Thymus (tissue), 11 donors: ENCODE data around the gene SCLY. TPM values are rescaled to one million over a fixed set of nuclear protein-coding genes. Genes with fewer than 3 reads are reported as not detected.
A peak's percentile ranks its signal among the peaks of the same experiment; 100 is the strongest.
"Not testable (repeated sequence)": the region's sequence is repeated elsewhere in the genome, so short reads cannot be mapped to it uniquely, and the experiment has no call there.

Source experiments
- DNase-seq, 9 donors: peaks; one replicate each; pipeline ENCODE4 v3.0.0-alpha.2; 2013; ENCODE audit warnings: low spot score in 9 of 9, low read depth in 6 of 9, missing footprints in 1 of 9
- H3K27ac ChIP-seq, 2 donors: one replicate each; pipeline ENCODE4 v1.5.1; 2013; ENCODE audit warnings: control low read depth in 1 of 2, low read depth in 1 of 2, low read length in 1 of 2, mild to moderate bottlenecking in 1 of 2, moderate library complexity in 1 of 2
- H3K27me3 ChIP-seq, 2 donors: one replicate each; pipeline ENCODE4 v1.5.1; 2013; ENCODE audit warnings: low read length in 1 of 2; ENCODE audit not compliant: control insufficient read depth in 2 of 2, insufficient read depth in 1 of 2
- H3K36me3 ChIP-seq, 2 donors: one replicate each; pipeline ENCODE4 v1.5.1; 2013; ENCODE audit warnings: low read length in 1 of 2, mild to moderate bottlenecking in 1 of 2, moderate library complexity in 1 of 2; ENCODE audit not compliant: control insufficient read depth in 2 of 2, insufficient read depth in 2 of 2
- H3K4me1 ChIP-seq, 2 donors: one replicate each; pipeline ENCODE4 v1.5.1; 2013; ENCODE audit warnings: low read length in 2 of 2; ENCODE audit not compliant: control insufficient read depth in 2 of 2, insufficient read depth in 2 of 2
- H3K4me3 ChIP-seq, 2 donors: one replicate each; pipeline ENCODE4 v1.5.1; 2013; ENCODE audit warnings: low read length in 2 of 2, control low read depth in 1 of 2, mild to moderate bottlenecking in 1 of 2
- H3K9me3 ChIP-seq, 2 donors: one replicate each; pipeline ENCODE4 v1.5.1; 2013; ENCODE audit warnings: low read length in 1 of 2, mild to moderate bottlenecking in 1 of 2; ENCODE audit not compliant: control insufficient read depth in 2 of 2, insufficient read depth in 1 of 2
- WGBS: extraction: QIAGEN DNeasy Blood & Tissue Kit; methylation state at CpG from one replicate; pipeline ENCODE4 v1.1.7; 2013; 5-methylcytosine and 5-hydroxymethylcytosine counted together
- polyA plus RNA-seq: library from polyadenylated mRNA; stranded (reverse); fragments of 200-250 nt; gene quantifications from one replicate; pipeline ENCODE4 v1.2.3, GENCODE V29; 2013
- total RNA-seq: library from RNA; stranded (reverse); fragments of 120-200 nt; gene quantifications from one replicate; pipeline ENCODE4 v1.2.4, GENCODE V29; 2013
- donor health status: healthy.

SCLY gene
- total and polyA plus RNA-seq, 2 donors = 10.4 to 17.4 TPM

DNA sequence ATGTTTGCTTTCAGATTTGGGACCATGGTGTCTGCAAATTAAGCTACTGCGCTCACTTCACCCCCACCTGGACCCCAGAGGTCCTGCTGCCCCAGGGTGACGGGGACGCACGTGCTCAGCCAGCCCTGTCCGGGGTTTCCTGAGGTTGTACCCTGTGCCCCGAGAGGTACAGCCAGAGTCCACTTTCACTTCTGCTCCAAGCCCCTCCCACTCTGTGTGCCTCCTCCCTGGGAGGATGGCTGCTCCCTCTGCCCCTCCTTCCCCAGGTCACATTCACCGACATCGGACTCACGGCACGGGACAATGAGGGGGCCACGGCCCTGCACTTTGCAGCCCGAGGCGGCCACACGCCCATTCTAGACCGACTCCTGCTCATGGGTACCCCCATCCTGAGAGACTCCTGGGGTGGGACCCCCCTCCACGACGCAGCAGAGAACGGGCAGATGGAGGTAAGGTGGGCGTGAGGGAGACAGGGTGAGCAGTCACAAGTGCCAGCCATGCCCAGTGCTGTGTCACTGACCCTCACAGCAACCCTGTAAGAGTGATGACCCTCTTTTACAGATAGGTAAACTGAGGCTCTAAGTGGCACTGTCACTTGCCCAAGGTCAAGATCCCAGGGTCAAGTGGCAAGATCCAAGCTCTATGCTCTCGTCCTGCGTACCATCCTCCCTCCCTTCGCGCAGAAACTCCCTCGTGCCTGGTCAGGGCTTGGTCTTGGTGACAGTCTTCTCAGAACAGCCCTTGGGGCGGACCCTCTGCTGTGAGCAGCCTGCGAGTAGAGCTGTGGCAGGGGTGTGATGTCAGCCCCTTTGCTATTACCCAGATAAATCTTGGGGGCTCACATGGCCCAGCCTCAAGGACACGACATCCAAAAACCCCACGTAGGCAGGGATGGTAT lies 47.0 kb downstream of the SCLY start:
- no peak for DNase-seq
- Histone ChIP-seq H3K27ac (no peak overlapping the region), H3K4me1 (peaks cover 8 to 50% of the 10 kb centered on the region in 2 donors), H3K4me3 (no peak overlapping the region), H3K9me3 (peaks cover 0 to 8% of the 10 kb centered on the region in 2 donors), H3K27me3 (no peaks in the 10 kb centered on the region), H3K36me3 (no peaks in the 10 kb centered on the region)
- WGBS = 91% methylated on average over 28 of the region's 28 CpGs

DNA sequence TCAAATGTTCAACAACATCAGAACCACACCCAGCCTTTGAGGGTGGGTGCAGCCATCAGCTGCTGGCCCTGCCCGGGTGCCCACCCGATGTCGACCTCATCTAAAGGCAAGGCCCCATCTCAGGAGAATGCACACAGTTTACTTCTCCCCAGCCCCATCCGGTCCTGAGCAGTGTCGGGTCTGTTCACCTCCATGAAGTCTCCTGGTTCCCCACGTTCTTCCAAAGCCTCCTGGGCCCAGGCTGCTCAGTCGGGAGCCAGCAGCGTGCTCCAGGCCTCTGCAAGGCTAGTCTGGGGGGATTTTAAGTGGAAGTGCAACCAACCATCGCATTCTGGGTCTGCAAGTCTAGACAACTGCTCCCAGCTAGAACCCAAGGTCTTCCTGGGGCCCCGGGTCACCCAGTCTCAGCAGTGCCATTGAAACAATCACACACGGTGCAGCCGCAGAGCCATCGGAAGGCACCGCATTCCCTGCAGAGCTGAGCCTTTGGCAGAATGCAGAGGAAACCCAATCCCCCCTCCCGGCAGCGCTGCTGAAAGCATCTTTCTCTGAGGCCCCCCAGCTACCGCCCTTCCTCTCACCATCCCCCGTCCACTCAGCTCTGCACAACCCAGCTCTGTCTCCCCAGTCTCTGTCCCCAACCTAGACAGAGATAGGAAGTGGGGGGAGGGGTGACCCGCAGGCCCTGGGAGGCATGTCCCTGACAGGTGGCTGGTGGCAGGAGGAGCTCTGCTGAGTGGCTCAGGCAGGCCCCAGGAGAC lies 47.8 kb downstream of the SCLY start:
- 52% methylated on average over 19 of the region's 19 CpGs for WGBS
- Histone ChIP-seq H3K9me3 (peaks cover 0 to 8% of the 10 kb centered on the region in 2 donors), H3K27me3 (no peaks in the 10 kb centered on the region), H3K36me3 (no peaks in the 10 kb centered on the region), H3K4me3 (peak overlapping the region in 1 of 2 donors; percentile 1), H3K4me1 (peaks cover 8 to 50% of the 10 kb centered on the region in 2 donors), H3K27ac (peak overlapping the region in 1 of 2 donors; percentile 70)
- DNase-seq = peak; percentile 48 to 88 (median 77)

DNA sequence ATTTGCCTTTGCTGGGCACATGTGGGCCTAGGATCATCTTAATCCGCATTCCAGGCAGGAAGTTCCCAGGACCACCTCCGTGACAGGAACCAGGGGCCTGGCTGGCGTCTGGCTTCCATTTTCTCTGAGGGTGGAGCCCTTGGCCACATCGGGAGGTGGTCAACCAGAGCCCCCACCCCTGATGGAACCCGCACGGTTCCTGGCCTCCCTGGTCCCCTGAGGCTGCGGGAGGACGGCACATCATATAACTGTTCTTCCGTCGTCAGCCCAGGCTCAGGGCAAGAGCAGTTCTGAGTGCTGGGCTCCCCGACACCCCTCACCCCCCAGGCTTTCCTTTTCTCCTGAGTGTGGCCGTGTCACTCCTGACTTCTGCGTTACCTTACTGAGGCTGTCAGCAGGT lies 52.8 kb downstream of the SCLY start:
- Histone ChIP-seq H3K27ac (no peak overlapping the region), H3K4me3 (no peak overlapping the region)
- WGBS = 96% methylated on average over 13 of the region's 13 CpGs

DNA sequence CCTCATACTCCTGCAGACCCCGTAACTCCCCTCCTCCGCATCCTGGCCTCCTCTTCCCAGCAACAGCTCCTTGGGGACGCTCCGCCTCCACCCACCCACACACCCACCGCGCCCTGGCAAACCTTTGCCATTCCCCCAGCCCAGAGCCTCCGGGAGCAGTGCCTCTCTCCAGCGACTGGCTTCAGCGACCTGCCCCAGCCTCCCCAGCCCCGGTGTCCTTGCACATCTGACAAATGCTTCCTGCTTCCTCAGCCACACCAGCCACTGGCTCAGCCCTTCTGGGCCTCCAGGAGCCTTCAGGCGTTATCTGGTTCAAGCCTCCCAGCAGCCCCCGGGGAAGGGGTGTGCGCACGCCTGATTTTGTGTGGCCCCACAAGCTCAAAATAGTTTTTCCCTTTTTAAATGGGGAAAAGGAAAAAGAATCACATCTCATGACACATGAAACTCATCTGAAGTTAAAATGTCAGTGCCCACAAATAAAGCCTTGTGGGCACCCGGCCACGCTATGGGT lies 53.6 kb downstream of the SCLY start:
- H3K27ac ChIP-seq = no peak overlapping the region
- peaks cover 0 to 4% of the 10 kb centered on the region in 2 donors for H3K9me3 ChIP-seq
- peaks cover 0 to 2% of the 10 kb centered on the region in 2 donors for H3K4me1 ChIP-seq
- WGBS = 84% methylated on average over 16 of the region's 16 CpGs
- H3K4me3 ChIP-seq = no peak overlapping the region
- no peaks in the 10 kb centered on the region for H3K36me3 ChIP-seq
- no peak for DNase-seq
- H3K27me3 ChIP-seq = peaks cover 0 to 4% of the 10 kb centered on the region in 2 donors

More for the DNA sequence above, 52.8 kb downstream of the SCLY start:
- Histone ChIP-seq H3K27me3 (peaks cover 0 to 4% of the 10 kb centered on the region in 2 donors), H3K36me3 (no peaks in the 10 kb centered on the region), H3K4me1 (peaks cover 6 to 9% of the 10 kb centered on the region in 2 donors), H3K9me3 (peaks cover 0 to 4% of the 10 kb centered on the region in 2 donors)
- DNase-seq = no peak

DNA sequence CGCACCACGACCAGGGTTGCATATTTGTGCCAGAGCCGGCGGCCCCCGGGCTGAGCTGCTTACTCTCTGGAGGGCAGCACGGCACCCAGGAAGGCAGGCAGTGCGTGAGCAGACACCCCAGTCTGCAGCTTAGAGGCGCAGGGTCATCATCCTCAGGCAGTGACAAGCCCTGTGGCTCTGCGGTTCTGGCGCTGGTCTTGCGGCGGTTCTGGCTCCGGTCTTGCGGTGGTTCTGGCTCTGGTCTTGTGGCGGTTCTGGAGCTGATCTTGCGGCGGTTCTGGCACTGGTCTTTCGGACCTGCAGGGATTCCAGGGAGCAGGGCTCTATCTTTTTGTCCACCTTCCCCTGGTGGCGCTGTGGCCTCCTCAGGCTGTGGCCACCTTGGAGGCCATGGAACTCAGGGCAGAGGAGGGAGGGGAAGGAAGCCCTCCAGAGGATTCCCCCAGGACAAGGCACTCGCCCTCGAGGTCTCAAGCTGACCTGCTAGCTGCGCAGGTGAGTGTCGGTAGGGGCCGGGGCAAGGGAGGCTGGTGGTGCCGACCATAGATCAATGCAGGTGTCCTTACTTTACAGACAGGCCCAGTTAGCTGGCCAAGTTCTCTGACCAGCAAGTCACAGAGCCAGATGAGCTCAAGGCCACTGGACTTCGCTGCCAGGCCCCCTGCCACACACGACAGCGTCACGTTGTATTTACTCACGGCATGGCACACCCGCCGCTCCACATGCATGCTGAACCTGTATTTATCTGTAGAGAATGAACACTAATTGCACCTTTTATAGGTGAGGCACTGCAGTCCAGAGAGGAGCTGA lies 54.3 kb downstream of the SCLY start:
- H3K36me3 ChIP-seq = no peaks in the 10 kb centered on the region
- WGBS = 94% methylated on average over 32 of the region's 32 CpGs
- no peaks in the 10 kb centered on the region for H3K4me1 ChIP-seq
- no peak overlapping the region for H3K27ac ChIP-seq
- H3K9me3 ChIP-seq = peaks cover 0 to 4% of the 10 kb centered on the region in 2 donors
- H3K27me3 ChIP-seq = peaks cover under 1 to 10% of the 10 kb centered on the region in 2 donors
- no peak for DNase-seq
- no peak overlapping the region for H3K4me3 ChIP-seq

DNA sequence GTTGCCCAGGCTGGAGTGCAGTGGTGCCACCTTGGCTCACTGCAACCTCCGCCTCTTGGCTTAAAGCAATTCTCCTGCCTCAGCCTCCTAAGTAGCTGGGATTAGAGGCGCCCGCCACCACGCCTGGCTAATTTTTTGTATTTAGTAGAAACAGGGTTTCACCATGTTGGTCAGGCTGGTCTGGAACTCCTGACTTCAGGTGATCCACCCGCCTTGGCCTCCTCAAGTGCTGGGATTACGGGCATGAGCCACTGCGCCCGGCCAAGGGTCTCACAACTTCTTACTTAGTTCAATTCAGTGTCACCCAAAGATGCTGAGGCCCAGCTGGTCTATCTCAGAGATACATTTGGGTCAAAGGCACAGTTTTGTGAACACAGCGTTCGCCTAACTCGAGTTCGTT lies 54.9 kb downstream of the SCLY start:
- not testable (repeated sequence) for H3K9me3 ChIP-seq, H3K36me3 ChIP-seq, H3K27ac ChIP-seq, H3K4me1 ChIP-seq, H3K4me3 ChIP-seq, DNase-seq
- H3K27me3 ChIP-seq = peaks cover 2 to 17% of the 10 kb centered on the region in 2 donors
- WGBS = 97% methylated on average over 12 of the region's 12 CpGs

DNA sequence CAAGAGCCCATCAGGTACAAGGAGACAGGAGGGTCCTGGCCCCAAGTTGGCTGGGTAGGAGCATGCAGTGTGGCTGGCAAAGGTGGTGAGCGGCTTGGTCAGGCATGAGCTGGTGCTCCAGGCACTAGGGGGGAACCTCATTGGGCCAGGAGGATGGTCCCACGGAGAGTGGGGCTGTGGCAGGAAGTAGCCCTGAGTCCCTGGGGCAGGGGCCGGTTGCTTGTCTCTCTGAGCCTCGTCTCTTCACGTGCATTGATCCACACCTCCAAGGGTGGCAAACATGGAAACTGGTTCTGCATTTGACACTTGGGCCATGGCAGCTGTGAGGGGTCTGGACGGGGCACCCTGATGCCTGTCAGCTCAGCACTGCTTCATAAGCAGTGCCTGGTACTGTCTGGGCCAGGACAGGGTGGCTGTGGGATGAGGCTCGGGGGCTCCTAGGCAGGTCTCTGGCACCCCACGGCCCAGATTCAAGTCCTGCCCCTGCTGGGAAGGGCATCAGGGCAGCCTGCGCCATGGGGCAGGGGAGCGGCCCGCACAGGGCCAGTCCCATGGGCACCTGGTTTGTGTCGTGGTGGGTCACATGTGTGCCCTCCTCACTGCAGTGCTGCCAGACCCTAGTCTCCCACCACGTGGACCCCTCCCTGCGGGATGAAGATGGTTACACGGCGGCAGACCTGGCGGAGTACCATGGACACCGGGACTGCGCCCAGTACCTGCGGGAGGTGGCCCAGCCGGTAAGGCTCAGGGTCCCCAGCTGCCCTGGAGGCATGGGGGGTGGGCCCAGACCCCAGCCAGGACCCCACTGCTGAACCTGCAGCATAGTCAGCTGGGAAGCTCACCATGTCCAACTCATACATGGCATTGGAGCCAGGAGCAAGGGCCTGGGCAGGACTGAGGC lies 55.7 kb downstream of the SCLY start:
- no peak overlapping the region for H3K4me3 ChIP-seq
- H3K9me3 ChIP-seq = no peaks in the 10 kb centered on the region
- no peaks in the 10 kb centered on the region for H3K4me1 ChIP-seq
- peaks cover 2 to 22% of the 10 kb centered on the region in 2 donors for H3K27me3 ChIP-seq
- no peaks in the 10 kb centered on the region for H3K36me3 ChIP-seq
- no peak for DNase-seq
- WGBS = 96% methylated on average over 21 of the region's 21 CpGs
- H3K27ac ChIP-seq = no peak overlapping the region
